IMR-90 (cell line): ENCODE measurements around the gene KCNAB1. TPM values are rescaled to one million over a fixed set of nuclear protein-coding genes. Genes with fewer than 3 reads are reported as not detected.

Experiments used
- ATAC-seq: fragments of 200-7000 bp; cut with Tn5 transposase; 2 replicates; pipeline ENCODE4 v1.9.1; 2020; ENCODE audit warnings: low read depth, mild to moderate bottlenecking, moderate library complexity
- BruUV-seq: library from RNA; stranded (reverse); fragments of 400-500 nt; replicated peaks from 2 replicates; lab custom pipeline; 2021; lab: Mats Ljungman, UMichigan
- CTCF ChIA-PET: fragments of 300-600 bp; formaldehyde crosslinking; extraction: SDS; loops from one replicate; lab custom pipeline; 2021; ENCODE audit warnings: antibody characterized with exemption; lab: Yijun Ruan, JAX
- POLR2A ChIA-PET: fragments of 300-600 bp; sonication (Branson Sonifier 250); formaldehyde crosslinking; loops from one replicate; lab custom pipeline; 2022; ENCODE audit warnings: antibody characterized with exemption; ENCODE audit not compliant: unreplicated experiment; lab: Charles Lee
- DNase-seq: peaks from one replicate; pipeline ENCODE4 v3.0.0; 2013
- H2AFZ ChIP-seq: replicated peaks from 2 replicates; pipeline ENCODE3; 2013; ENCODE audit warnings: low read length, mild to moderate bottlenecking; ENCODE audit not compliant: poor library complexity
- H2AK5ac ChIP-seq: 2 replicates; pipeline ENCODE4 v1.6.1; 2013; ENCODE audit warnings: low read depth, low read length, inconsistent platforms
- H2AK9ac ChIP-seq: replicated peaks from 2 replicates; pipeline ENCODE3; 2013; ENCODE audit warnings: mild to moderate bottlenecking, low read depth, low read length, moderate library complexity; ENCODE audit not compliant: poor library complexity
- H2BK120ac ChIP-seq: 2 replicates; pipeline ENCODE4 v1.6.1; 2013; ENCODE audit warnings: low read depth, low read length, inconsistent platforms
- H2BK15ac ChIP-seq: 3 replicates; pipeline ENCODE4 v1.6.1; 2013; ENCODE audit warnings: low read depth, low read length, inconsistent platforms
- H2BK20ac ChIP-seq: 2 replicates; pipeline ENCODE4 v1.6.1; 2013; ENCODE audit warnings: low read depth, mild to moderate bottlenecking, inconsistent platforms, low read length, moderate library complexity
- H2BK5ac ChIP-seq: 2 replicates; pipeline ENCODE4 v1.6.1; 2013; ENCODE audit warnings: mild to moderate bottlenecking, low read depth, low read length, inconsistent platforms; ENCODE audit not compliant: poor library complexity, severe bottlenecking
- H3K14ac ChIP-seq: replicated peaks from 2 replicates; pipeline ENCODE4 v1.6.1; 2013; ENCODE audit warnings: low read depth, low read length, inconsistent platforms
- H3K18ac ChIP-seq: 2 replicates; pipeline ENCODE4 v1.6.1; 2013; ENCODE audit warnings: low read depth, low read length, control low read depth
- H3K23ac ChIP-seq: 2 replicates; pipeline ENCODE4 v1.6.1; 2013; ENCODE audit warnings: low read depth, low read length, inconsistent platforms
- H3K27ac ChIP-seq: 2 replicates; pipeline ENCODE4 v1.5.1; 2013; ENCODE audit warnings: mild to moderate bottlenecking, control low read depth, low read length; ENCODE audit not compliant: insufficient read depth
- H3K27me3 ChIP-seq: 2 replicates; pipeline ENCODE4 v1.6.1; 2013; ENCODE audit warnings: low read length; ENCODE audit not compliant: control insufficient read depth, insufficient read depth
- H3K36me3 ChIP-seq: 2 replicates; pipeline ENCODE4 v1.6.1; 2013; ENCODE audit warnings: low read length, mixed read lengths; ENCODE audit not compliant: control insufficient read depth, insufficient read depth
- H3K4ac ChIP-seq: 2 replicates; pipeline ENCODE4 v1.6.1; 2013; ENCODE audit warnings: low read depth, low read length, inconsistent platforms
- H3K4me1 ChIP-seq: 2 replicates; pipeline ENCODE4 v1.6.1; 2013; ENCODE audit warnings: low read length, mixed read lengths; ENCODE audit not compliant: control insufficient read depth, insufficient read depth
- H3K4me2 ChIP-seq: 2 replicates; pipeline ENCODE4 v1.6.1; 2013; ENCODE audit warnings: low read depth, mild to moderate bottlenecking, control low read depth, low read length, moderate library complexity
- H3K4me3 ChIP-seq: 2 replicates; pipeline ENCODE4 v1.5.1; 2013; ENCODE audit warnings: low read depth, mild to moderate bottlenecking, control low read depth, low read length, moderate library complexity; ENCODE audit not compliant: insufficient read depth
- H3K56ac ChIP-seq: 2 replicates; pipeline ENCODE4 v1.6.1; 2013; ENCODE audit warnings: low read length, inconsistent platforms; ENCODE audit not compliant: insufficient read depth; ENCODE audit errors: extremely low read depth
- H3K79me1 ChIP-seq, 2 experiments: 2 replicates each; pipeline ENCODE4 v1.6.1; 2013; ENCODE audit warnings: low read length in 2 of 2, inconsistent platforms in 1 of 2, low read depth in 1 of 2
- H3K9ac ChIP-seq: 2 replicates; pipeline ENCODE4 v1.6.1; 2013; ENCODE audit warnings: low read depth, low read length, control low read depth
- H3K9me1 ChIP-seq: 2 replicates; pipeline ENCODE4 v1.6.1; 2013; ENCODE audit warnings: low read length, inconsistent platforms; ENCODE audit not compliant: insufficient read depth
- H3K9me3 ChIP-seq: 2 replicates; pipeline ENCODE4 v1.6.1; 2013; ENCODE audit warnings: low read length; ENCODE audit not compliant: control insufficient read depth, insufficient read depth
- H4K20me1 ChIP-seq: 2 replicates; pipeline ENCODE4 v1.6.1; 2013; ENCODE audit warnings: low read length, inconsistent platforms; ENCODE audit not compliant: insufficient read depth
- H4K5ac ChIP-seq: 2 replicates; pipeline ENCODE4 v1.6.1; 2013; ENCODE audit warnings: mild to moderate bottlenecking, low read depth, low read length, control low read depth
- H4K8ac ChIP-seq, 2 experiments: 2 replicates each; pipeline ENCODE4 v1.6.1; 2013; ENCODE audit warnings: low read depth in 2 of 2, low read length in 2 of 2, control low read depth in 1 of 2, inconsistent platforms in 1 of 2
- H4K91ac ChIP-seq: 2 replicates; pipeline ENCODE4 v1.6.1; 2013; ENCODE audit warnings: low read depth, low read length, inconsistent platforms; ENCODE audit not compliant: insufficient read depth
- CEBPB ChIP-seq: IDR thresholded peaks from 2 replicates; pipeline ENCODE4 v1.6.1; 2012; ENCODE audit warnings: low read depth, low read length, improper control_type of control experiment
- CHD1 ChIP-seq: IDR thresholded peaks from 2 replicates; pipeline ENCODE4 v1.6.1; 2012; ENCODE audit warnings: low read depth, low read length, improper control_type of control experiment
- FOS ChIP-seq: fragments of 150-350 bp; IDR thresholded peaks from 2 replicates; pipeline ENCODE4 v1.6.1; 2016; ENCODE audit warnings: low read depth, low read length
- MAFK ChIP-seq: IDR thresholded peaks from 2 replicates; pipeline ENCODE4 v1.6.1; 2012; ENCODE audit warnings: low read depth, low read length, improper control_type of control experiment
- MAZ ChIP-seq: IDR thresholded peaks from 2 replicates; pipeline ENCODE4 v1.6.1; 2012; ENCODE audit warnings: low read depth, mild to moderate bottlenecking, low read length, improper control_type of control experiment, moderate library complexity, borderline replicate concordance
- MXI1 ChIP-seq: IDR thresholded peaks from 2 replicates; pipeline ENCODE4 v1.6.1; 2012; ENCODE audit warnings: low read depth, mild to moderate bottlenecking, low read length, moderate library complexity, borderline replicate concordance
- NFE2L2 ChIP-seq: fragments of 150-350 bp; IDR thresholded peaks from 2 replicates; pipeline ENCODE4 v1.6.1; 2016; ENCODE audit warnings: low read depth, mild to moderate bottlenecking, low read length
- POLR2A ChIP-seq: IDR thresholded peaks from 2 replicates; pipeline ENCODE4 v1.6.1; 2012; ENCODE audit warnings: mild to moderate bottlenecking, low read depth, low read length
- RAD21 ChIP-seq: IDR thresholded peaks from 2 replicates; pipeline ENCODE4 v1.6.1; 2012; ENCODE audit warnings: low read length, improper control_type of control experiment
- RCOR1 ChIP-seq: IDR thresholded peaks from 2 replicates; pipeline ENCODE4 v1.6.1; 2012; ENCODE audit warnings: mild to moderate bottlenecking, low read length, improper control_type of control experiment; ENCODE audit not compliant: insufficient replicate concordance
- RFX5 ChIP-seq: IDR thresholded peaks from 2 replicates; pipeline ENCODE4 v1.8.0; 2012; ENCODE audit warnings: low read depth, mild to moderate bottlenecking, low read length, moderate library complexity
- SMC3 ChIP-seq: fragments of 150-350 bp; IDR thresholded peaks from 2 replicates; pipeline ENCODE4 v1.6.1; 2016; ENCODE audit warnings: low read depth, mild to moderate bottlenecking, antibody characterized with exemption, low read length, moderate library complexity
- WGBS, 2 experiments: methylation state at CpG; one replicate each; pipeline versions ENCODE4 v1.1.5 to v1.1.7; 2013; ENCODE audit warnings: missing lambda C conversion rate in 2 of 2; ENCODE audit not compliant: insufficient read length in 1 of 2; ENCODE audit errors: extremely low coverage in 2 of 2; 5-methylcytosine and 5-hydroxymethylcytosine counted together
- dilution Hi-C: fragments of 300-500 bp; cut with HindIII; formaldehyde crosslinking; loops from one replicate; pipeline ENCODE4 v1.14.3; 2018; ENCODE audit warnings: low sequenced_read_pairs; ENCODE audit not compliant: unreplicated experiment
- in situ Hi-C: fragments of 300-500 bp; cut with MboI; formaldehyde crosslinking; loops from 3 replicates; pipeline ENCODE4 v1.14.3; 2019; ENCODE audit warnings: low sequenced_read_pairs, inconsistent platforms, mixed read lengths
- intact Hi-C: fragments of 100-400 bp; cut with micrococcal nuclease; formaldehyde crosslinking; loops from 2 replicates; pipeline ENCODE4 v1.10.0; 2022
- polyA plus RNA-seq, 3 experiments: library from polyadenylated mRNA; depleted of rRNA; stranded (reverse); fragments of >200 nt; gene quantifications; 2 replicates each; pipeline ENCODE4 v1.2.3, GENCODE V29; 2012; ENCODE audit warnings: low replicate concordance in 1 of 3
- total RNA-seq: library from RNA; depleted of rRNA; stranded (reverse); fragments of >200 nt; gene quantifications from 2 replicates; pipeline ENCODE4 v1.2.3, GENCODE V29; 2012
- TF ChIP-seq, protein P1 (sequence below): conservative IDR thresholded peaks from 2 replicates; pipeline ENCODE4 v1.5.1; 2012; ENCODE audit warnings: mild to moderate bottlenecking, low read depth, low read length, improper control_type of control experiment
- TF ChIP-seq, protein P2 (sequence below): fragments of 150-350 bp; IDR thresholded peaks from 2 replicates; pipeline ENCODE4 v1.6.1; 2017; ENCODE audit warnings: mild to moderate bottlenecking, antibody characterized with exemption, low read length, low read depth
- TF ChIP-seq, protein P3 (sequence below): fragments of 150-350 bp; IDR thresholded peaks from 2 replicates; pipeline ENCODE4 v1.6.1; 2016; ENCODE audit warnings: low read depth, mild to moderate bottlenecking, low read length, moderate library complexity, borderline replicate concordance

KCNAB1 gene
- total and polyA plus RNA-seq, 2 of the 4 experiments (the other 2 are of a cell fraction) = under 0.01 to 0.07 TPM

DNA sequence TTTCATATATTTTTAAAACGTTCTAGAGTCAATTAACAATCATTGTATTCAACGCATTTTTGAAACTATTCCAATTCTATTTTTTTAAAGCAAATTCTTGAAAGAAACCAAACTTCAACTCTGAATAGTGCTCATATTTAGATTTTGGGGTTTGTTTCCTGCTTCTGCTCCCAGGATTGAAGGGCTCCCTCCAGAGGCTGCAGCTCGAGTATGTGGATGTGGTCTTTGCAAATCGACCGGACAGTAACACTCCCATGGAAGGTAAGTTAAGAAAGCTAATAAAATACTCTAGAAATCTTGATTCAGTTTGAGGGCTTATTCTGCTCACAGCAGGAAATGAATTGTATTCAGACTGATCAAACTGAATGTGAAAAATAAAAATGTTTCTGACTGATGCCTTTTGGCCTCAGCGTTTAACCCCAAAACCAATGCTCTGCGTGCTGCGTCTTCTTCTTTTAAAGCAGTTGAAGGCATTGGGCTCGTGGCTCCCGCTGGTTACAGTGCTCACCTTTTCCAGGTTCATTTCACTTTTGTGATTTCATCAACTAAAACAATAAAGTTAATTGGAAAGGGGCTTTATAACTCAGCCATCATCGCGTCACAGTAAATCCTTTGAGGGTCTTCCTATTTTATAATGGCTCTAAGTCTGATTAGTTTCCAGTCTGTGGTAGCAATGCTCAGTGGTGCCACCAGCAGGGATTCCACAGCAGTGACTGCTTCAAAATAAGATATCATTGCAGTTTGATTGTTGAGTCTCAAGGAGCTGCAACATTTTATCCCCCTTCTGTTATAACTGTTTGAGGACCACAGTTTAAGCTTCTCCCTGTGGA is 354.4 kb downstream of the KCNAB1 start:
- Histone ChIP-seq H2BK5ac (no peak overlapping the region), H3K9ac (no peak overlapping the region), H3K4me3 (no peak overlapping the region), H2BK120ac (no peak overlapping the region), H2BK15ac (no peak overlapping the region), H3K4me1 (peaks cover 3% of the 10 kb centered on the region; the same call in 1 of the 2 replicates), H3K4ac (no peak overlapping the region), H3K9me3 (no peaks in the 10 kb centered on the region), H2AK9ac (no peak overlapping the region), H3K23ac (no peak overlapping the region), H3K27me3 (peaks cover 2% of the 10 kb centered on the region; the same call in 1 of the 2 replicates), H4K5ac (no peak overlapping the region), H4K91ac (no peak overlapping the region), H2AK5ac (no peak overlapping the region), H2BK20ac (no peak overlapping the region), H2AFZ (no peak overlapping the region), H4K20me1 (no peaks in the 10 kb centered on the region), H3K36me3 (no peaks in the 10 kb centered on the region), H3K79me1 (no peaks in the 10 kb centered on the region), H3K14ac (no peak overlapping the region), H3K56ac (no peak overlapping the region), H3K9me1 (no peaks in the 10 kb centered on the region), H3K4me2 (no peak overlapping the region), H3K27ac (no peak overlapping the region), H3K18ac (no peak overlapping the region), H4K8ac (no peak overlapping the region)
- dilution Hi-C loops (no loop called here), intact Hi-C loops (no loop called here), in situ Hi-C loops (no loop called here)
- POLR2A ChIA-PET = no interaction called here
- ATAC-seq (no peak), DNase-seq (no peak)
- WGBS, 2 experiments = 67% methylated on average over 3 of the region's 12 CpGs; no CpG with 5 or more reads in 1 of the 2 experiments
- CTCF ChIA-PET = interaction anchor here (0.6 to 2.9 kb wide), 4 partner anchors 9 to 356 kb away, joined by 3 to 15 read pairs (median 4); no protein-coding TSS in a partner anchor
- BruUV-seq = no TSS peak
- TF ChIP-seq, protein P1, sequence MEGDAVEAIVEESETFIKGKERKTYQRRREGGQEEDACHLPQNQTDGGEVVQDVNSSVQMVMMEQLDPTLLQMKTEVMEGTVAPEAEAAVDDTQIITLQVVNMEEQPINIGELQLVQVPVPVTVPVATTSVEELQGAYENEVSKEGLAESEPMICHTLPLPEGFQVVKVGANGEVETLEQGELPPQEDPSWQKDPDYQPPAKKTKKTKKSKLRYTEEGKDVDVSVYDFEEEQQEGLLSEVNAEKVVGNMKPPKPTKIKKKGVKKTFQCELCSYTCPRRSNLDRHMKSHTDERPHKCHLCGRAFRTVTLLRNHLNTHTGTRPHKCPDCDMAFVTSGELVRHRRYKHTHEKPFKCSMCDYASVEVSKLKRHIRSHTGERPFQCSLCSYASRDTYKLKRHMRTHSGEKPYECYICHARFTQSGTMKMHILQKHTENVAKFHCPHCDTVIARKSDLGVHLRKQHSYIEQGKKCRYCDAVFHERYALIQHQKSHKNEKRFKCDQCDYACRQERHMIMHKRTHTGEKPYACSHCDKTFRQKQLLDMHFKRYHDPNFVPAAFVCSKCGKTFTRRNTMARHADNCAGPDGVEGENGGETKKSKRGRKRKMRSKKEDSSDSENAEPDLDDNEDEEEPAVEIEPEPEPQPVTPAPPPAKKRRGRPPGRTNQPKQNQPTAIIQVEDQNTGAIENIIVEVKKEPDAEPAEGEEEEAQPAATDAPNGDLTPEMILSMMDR = peak; percentile 31
- TF ChIP-seq, protein P2, sequence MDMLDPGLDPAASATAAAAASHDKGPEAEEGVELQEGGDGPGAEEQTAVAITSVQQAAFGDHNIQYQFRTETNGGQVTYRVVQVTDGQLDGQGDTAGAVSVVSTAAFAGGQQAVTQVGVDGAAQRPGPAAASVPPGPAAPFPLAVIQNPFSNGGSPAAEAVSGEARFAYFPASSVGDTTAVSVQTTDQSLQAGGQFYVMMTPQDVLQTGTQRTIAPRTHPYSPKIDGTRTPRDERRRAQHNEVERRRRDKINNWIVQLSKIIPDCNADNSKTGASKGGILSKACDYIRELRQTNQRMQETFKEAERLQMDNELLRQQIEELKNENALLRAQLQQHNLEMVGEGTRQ = no peak
- TF ChIP-seq NFE2L2 (no peak), MAFK (no peak), CHD1 (no peak), MXI1 (no peak), POLR2A (no peak), SMC3 (0 out of 2 replicates have a peak, but pooled peaks have one; percentile 8), FOS (no peak), MAZ (no peak), CEBPB (no peak), RFX5 (no peak), RCOR1 (no peak), RAD21 (no peak)
- TF ChIP-seq, protein P3, sequence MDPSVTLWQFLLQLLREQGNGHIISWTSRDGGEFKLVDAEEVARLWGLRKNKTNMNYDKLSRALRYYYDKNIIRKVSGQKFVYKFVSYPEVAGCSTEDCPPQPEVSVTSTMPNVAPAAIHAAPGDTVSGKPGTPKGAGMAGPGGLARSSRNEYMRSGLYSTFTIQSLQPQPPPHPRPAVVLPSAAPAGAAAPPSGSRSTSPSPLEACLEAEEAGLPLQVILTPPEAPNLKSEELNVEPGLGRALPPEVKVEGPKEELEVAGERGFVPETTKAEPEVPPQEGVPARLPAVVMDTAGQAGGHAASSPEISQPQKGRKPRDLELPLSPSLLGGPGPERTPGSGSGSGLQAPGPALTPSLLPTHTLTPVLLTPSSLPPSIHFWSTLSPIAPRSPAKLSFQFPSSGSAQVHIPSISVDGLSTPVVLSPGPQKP = no peak
